K562 (cell line): ENCODE data around the gene SDSL. TPM values are rescaled to one million over a fixed set of nuclear protein-coding genes. Genes with fewer than 3 reads are reported as not detected.
A peak's percentile ranks its signal among the peaks of the same experiment; 100 is the strongest.

Experiments
- BMI1 ChIP-seq: fragments of 150-350 bp; IDR thresholded peaks from 2 replicates; pipeline ENCODE4 v1.6.1; 2014; ENCODE audit warnings: low read length
- E2F8 ChIP-seq: fragments of 450-650 bp; IDR thresholded peaks from 2 replicates; pipeline ENCODE4 v1.7.1; 2018; ENCODE audit warnings: mild to moderate bottlenecking, low read depth; ENCODE audit not compliant: partially characterized antibody
- ID3 ChIP-seq, 2 experiments: fragments of 250-450 bp in 1 of 2; fragments of 450-650 bp in 1 of 2; sonication (Bioruptor Pico) in 1 of 2; IDR thresholded peaks; 2 replicates each; pipeline versions ENCODE4 v1.6.1 to v1.8.0; 2016 to 2021; ENCODE audit warnings: mild to moderate bottlenecking in 2 of 2, moderate library complexity in 2 of 2, missing compliant biosample characterization in 1 of 2, missing genetic modification characterization in 1 of 2
- IRF1 ChIP-seq: sonication (generic); formaldehyde crosslinking; IDR thresholded peaks from 2 replicates; pipeline ENCODE4 v1.8.0; 2022; ENCODE audit warnings: missing genetic modification reagents, mild to moderate bottlenecking, borderline replicate concordance
- PHB2 ChIP-seq: fragments of 450-650 bp; IDR thresholded peaks from 2 replicates; pipeline ENCODE4 v1.6.1; 2017; ENCODE audit warnings: low read depth
- POLR2H ChIP-seq: IDR thresholded peaks from 2 replicates; pipeline ENCODE4 v1.6.1; 2016; ENCODE audit warnings: missing genetic modification characterization, low read depth, mild to moderate bottlenecking, control low read depth, missing compliant biosample characterization, moderate library complexity
- RAD21 ChIP-seq, 2 experiments: fragments of 250-450 bp in 1 of 2; fragments of 450-650 bp in 1 of 2; sonication (Bioruptor Pico) in 1 of 2; formaldehyde crosslinking in 1 of 2; IDR thresholded peaks in 1 of 2; conservative IDR thresholded peaks in 1 of 2; 2 replicates each; pipeline versions ENCODE4 v1.4.0 to v1.8.0; 2020 to 2022; ENCODE audit warnings: mild to moderate bottlenecking in 2 of 2, moderate library complexity in 1 of 2
- RBM25 ChIP-seq: fragments of 200-400 bp; formaldehyde crosslinking; IDR thresholded peaks from 2 replicates; pipeline ENCODE4 v1.6.1; 2018; ENCODE audit warnings: low read length, low read depth, moderate library complexity; ENCODE audit not compliant: severe bottlenecking
- SMARCA5 ChIP-seq: fragments of 450-650 bp; IDR thresholded peaks from 2 replicates; pipeline ENCODE4 v1.6.1; 2016
- TCF3 ChIP-seq: sonication (generic); formaldehyde crosslinking; IDR thresholded peaks from 2 replicates; pipeline ENCODE4 v1.4.0; 2020; ENCODE audit warnings: mild to moderate bottlenecking, missing genetic modification reagents
- TCF7L2 ChIP-seq: fragments of 150-350 bp; IDR thresholded peaks from 2 replicates; pipeline ENCODE4 v1.6.1; 2016; ENCODE audit warnings: low read depth, mild to moderate bottlenecking, low read length, moderate library complexity
- TRIM25 ChIP-seq: fragments of 450-650 bp; IDR thresholded peaks from 2 replicates; pipeline ENCODE4 v1.7.0; 2016; ENCODE audit warnings: borderline replicate concordance
- ZNF23 ChIP-seq: fragments of 250-450 bp; sonication (Bioruptor Pico); IDR thresholded peaks from 2 replicates; pipeline ENCODE4 v1.4.0; 2020; ENCODE audit warnings: mild to moderate bottlenecking
- polyA plus RNA-seq, 8 experiments: library from polyadenylated mRNA; depleted of rRNA in 4 of 8; stranded (reverse) in 5 of 8; unstranded in 3 of 8; fragments of >200 nt; fragmentation: Nextera tagmentation in 2 of 8; fragmentation: Illumina TruSeq in 1 of 8; extraction: Ambion mirVana in 2 of 8; extraction: Trizol in 1 of 8; gene quantifications; 2 replicates each; pipeline versions ENCODE4 v1.2.1 to v1.2.3, GENCODE V29; 2011 to 2014; ENCODE audit warnings: inconsistent platforms in 1 of 8, missing spikeins in 1 of 8
- total RNA-seq, 7 experiments: library from RNA; depleted of rRNA in 6 of 7; stranded (reverse); fragments of >200 nt in 6 of 7; fragmentation: Illumina TruSeq in 2 of 7; extraction: Trizol in 2 of 7; gene quantifications; 2 replicates each; pipeline versions ENCODE4 v1.2.1 to v1.2.3, GENCODE V29; 2011 to 2021; ENCODE audit warnings: low replicate concordance in 1 of 7

SDSL gene
- total and polyA plus RNA-seq, 9 of the 15 experiments (the other 6 are each of a cell fraction or from before 2014, with no cell fraction given) = 0.31 to 11.0 (median 7.4) TPM

GRCh38 chr12:113424915-113425823, 3.0 kb downstream of the SDSL start (continued):
- TF ChIP-seq BMI1 = no peak
- no peak for TF ChIP-seq TCF3 (CRISPR knock-in tag)
- no peak for TF ChIP-seq TRIM25
- TF ChIP-seq ID3 (CRISPR knock-in tag; IDR thresholded peaks at IDR 0.05) = no peak
- 0 out of 2 replicates have a peak, but pooled peaks have one; percentile 21 for TF ChIP-seq ID3 (tag; IDR thresholded peaks at IDR 0.05)
- no peak for TF ChIP-seq IRF1 (CRISPR knock-in tag)
- TF ChIP-seq SMARCA5 = peak; percentile 96
- no peak for TF ChIP-seq ZNF23 (CRISPR knock-in tag)
- no peak for TF ChIP-seq TCF7L2
- no peak for TF ChIP-seq PHB2
- TF ChIP-seq RBM25 = peak; percentile 74
- peak; percentile 59 to 85 for TF ChIP-seq RAD21 (CRISPR knock-in tag; conservative IDR thresholded peaks at IDR 0.05 in 1 of 2, IDR thresholded peaks at IDR 0.05 in 1 of 2)
- TF ChIP-seq POLR2H = no peak
- TF ChIP-seq E2F8 = no peak
